GM10248 (cell line): ENCODE measurements around the gene PTPRN2.

ENCODE experiments used
- CTCF ChIA-PET: fragments of 300-600 bp; sonication (Branson Sonifier 250); formaldehyde crosslinking; extraction: SDS; loops from one replicate; lab custom pipeline; 2021; ENCODE audit warnings: antibody characterized with exemption; lab: Yijun Ruan, JAX
- POLR2A ChIA-PET: fragments of 350-650 bp; sonication (Branson Sonifier 250); formaldehyde crosslinking; extraction: SDS; loops from one replicate; lab custom pipeline; 2020; ENCODE audit warnings: antibody characterized with exemption; lab: Yijun Ruan, JAX
- DNase-seq: peaks from one replicate; pipeline ENCODE4 v3.0.0; 2012; ENCODE audit errors: extremely low spot score
- CTCF ChIP-seq: IDR thresholded peaks from 2 replicates; pipeline ENCODE4 v1.5.1; 2012; ENCODE audit warnings: mild to moderate bottlenecking, low read depth; ENCODE audit errors: extremely low read depth, missing control alignments, control extremely low read depth

The PTPRN2 gene

GRCh38 chr7:158082761-158083160 lies 504.9 kb downstream of the PTPRN2 start:
- TF ChIP-seq CTCF: no peak
- ChIA-PET POLR2A (no interaction called here), CTCF (no interaction called here)
- DNase-seq: no peak

GRCh38 chr7:158080899-158081445 lies 506.7 kb downstream of the PTPRN2 start:
- DNase-seq: no peak
- CTCF ChIA-PET: no interaction called here
- POLR2A ChIA-PET: no interaction called here
- TF ChIP-seq CTCF: no peak

- ChIA-PET POLR2A (no interaction called here), CTCF (no interaction called here)
- no peak for TF ChIP-seq CTCF
- no peak for DNase-seq
These were observed 509.4 kb downstream of the PTPRN2 start for GRCh38 chr7:158077934-158078910.

GRCh38 chr7:158077151-158077840 lies 510.3 kb downstream of the PTPRN2 start:
- ChIA-PET POLR2A (no interaction called here), CTCF (no interaction called here)
- TF ChIP-seq CTCF: no peak
- DNase-seq: no peak

GRCh38 chr7:158076656-158077055 lies 511.0 kb downstream of the PTPRN2 start:
- no peak for TF ChIP-seq CTCF
- CTCF ChIA-PET: no interaction called here

GRCh38 chr7:158076215-158076614 lies 511.4 kb downstream of the PTPRN2 start:
- ChIA-PET CTCF (no interaction called here), POLR2A (no interaction called here)
- no peak for DNase-seq
- TF ChIP-seq CTCF: no peak

More at GRCh38 chr7:158076656-158077055, 511.0 kb downstream of the PTPRN2 start:
- POLR2A ChIA-PET: no interaction called here
- no peak for DNase-seq
